ENCODE data around the gene CRAMP1.

CRAMP1 gene

DNA sequence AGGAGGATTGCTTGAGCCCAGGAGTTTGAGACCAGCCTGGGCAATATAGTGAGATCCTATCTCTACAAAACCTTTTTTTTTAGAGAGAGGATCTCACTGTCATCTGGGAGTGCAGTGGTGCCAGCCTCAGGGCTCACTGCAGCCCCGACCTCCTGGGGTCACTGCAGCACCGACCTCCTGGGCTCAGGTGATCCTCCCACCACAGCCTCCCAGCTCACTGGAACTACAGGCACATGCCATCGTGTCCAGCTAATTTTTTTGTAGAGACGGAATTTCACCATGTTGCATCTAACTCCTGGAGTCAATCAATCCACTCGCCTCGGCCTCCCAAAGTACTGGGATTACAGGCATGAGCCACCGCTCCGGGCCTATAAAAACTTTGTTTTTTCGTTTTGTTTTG lies 109.2 kb downstream of the CRAMP1 start:
- H3K36me3 ChIP-seq (ENCODE audit: insufficient read depth, low read length), result no peaks in the 10 kb centered on the region
- no peaks in the 10 kb centered on the region for H3K4me1 ChIP-seq (ENCODE audit: insufficient read depth, low read length)
- H3K9me3 ChIP-seq (ENCODE audit: control insufficient read depth, insufficient read depth, low read length), result no peaks in the 10 kb centered on the region
- H3K9ac ChIP-seq (ENCODE audit: low read depth, low read length), result no peak overlapping the region

DNA sequence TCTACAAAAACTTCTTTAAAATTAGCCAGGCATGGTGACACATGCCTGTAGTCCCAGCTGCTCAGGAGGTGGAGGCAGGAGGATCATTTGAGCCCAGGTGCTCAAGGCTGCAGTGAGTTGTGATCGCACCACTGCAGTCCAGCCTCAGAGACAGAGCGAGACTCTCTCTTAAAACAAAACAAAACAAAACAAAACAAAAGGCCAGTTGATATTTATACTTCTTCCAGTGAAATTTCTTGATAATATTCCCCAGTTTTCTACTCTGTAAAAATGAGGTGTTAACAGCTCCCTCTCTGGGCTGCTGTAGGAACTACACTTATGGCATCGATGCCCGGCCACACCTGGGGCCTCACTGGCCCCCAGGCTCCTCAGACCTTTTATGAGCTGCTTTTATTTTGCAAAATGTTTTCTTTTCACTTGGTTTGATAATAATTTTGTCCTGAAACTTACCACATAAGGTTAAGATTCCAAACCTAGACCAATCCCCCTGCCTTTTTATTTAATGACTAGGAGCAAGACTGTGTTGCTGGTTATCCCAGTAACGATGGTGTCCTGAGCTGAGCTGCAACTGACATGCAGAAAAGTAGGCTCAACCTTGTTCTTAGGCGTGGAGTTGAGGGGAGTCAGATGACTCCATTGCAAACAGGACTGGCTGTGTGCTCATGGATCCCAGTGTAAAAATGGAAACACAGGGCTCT lies 111.4 kb downstream of the CRAMP1 start:
- H3K9ac ChIP-seq (ENCODE audit: low read depth, low read length), result no peak overlapping the region
- H3K4me1 ChIP-seq (ENCODE audit: insufficient read depth, low read length), result no peaks in the 10 kb centered on the region
- H3K36me3 ChIP-seq (ENCODE audit: insufficient read depth, low read length), result no peaks in the 10 kb centered on the region
- H3K9me3 ChIP-seq (ENCODE audit: control insufficient read depth, insufficient read depth, low read length), result no peaks in the 10 kb centered on the region

- no peaks in the 10 kb centered on the region for H3K36me3 ChIP-seq (ENCODE audit: insufficient read depth, low read length)
- no peak overlapping the region for H3K9ac ChIP-seq (ENCODE audit: low read depth, low read length)
- H3K9me3 ChIP-seq (ENCODE audit: control insufficient read depth, insufficient read depth, low read length), result no peaks in the 10 kb centered on the region
- H3K4me1 ChIP-seq (ENCODE audit: insufficient read depth, low read length), result no peaks in the 10 kb centered on the region
These were observed 112.3 kb downstream of the CRAMP1 start for GRCh38 chr16:1724491-1724890.

GRCh38 chr16:1726661-1727502 lies 114.7 kb downstream of the CRAMP1 start:
- no peaks in the 10 kb centered on the region for H3K9me3 ChIP-seq (ENCODE audit: control insufficient read depth, insufficient read depth, low read length)
- no peak overlapping the region for H3K9ac ChIP-seq (ENCODE audit: low read depth, low read length)
- H3K36me3 ChIP-seq (ENCODE audit: insufficient read depth, low read length), result no peaks in the 10 kb centered on the region
- H3K4me1 ChIP-seq (ENCODE audit: insufficient read depth, low read length), result no peaks in the 10 kb centered on the region
